Fibroblast of peridontal ligament (primary cell): ENCODE results near the gene SEPTIN12.
"Not testable (repeated sequence)": the region's sequence is repeated elsewhere in the genome, so short reads cannot be mapped to it uniquely, and the experiment has no call there.

Experiments used
- DNase-seq: peaks from one replicate; pipeline ENCODE4 v3.0.0-alpha.2; 2010; ENCODE audit errors: extremely low read depth

The SEPTIN12 gene

DNA sequence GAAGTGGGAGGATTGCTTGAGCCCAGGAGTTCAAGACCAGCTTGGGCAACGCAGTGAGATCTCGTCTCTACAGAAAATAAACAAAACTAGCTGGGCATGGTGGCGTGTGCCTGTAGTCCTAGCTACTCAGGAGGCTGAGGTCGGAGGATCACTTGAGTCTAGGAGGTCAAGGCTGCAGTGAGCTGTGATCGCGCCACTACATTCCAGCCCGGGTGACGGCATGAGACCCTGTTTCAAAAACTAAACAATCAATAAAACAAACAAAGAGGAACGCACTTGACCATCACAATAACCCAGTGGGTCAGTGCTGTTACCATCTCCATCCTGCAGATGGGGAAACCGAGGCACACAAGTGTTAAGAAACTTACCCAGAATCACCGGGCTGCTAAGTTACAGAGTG lies 34.9 kb downstream of the SEPTIN12 start:
- no peak for DNase-seq

DNA sequence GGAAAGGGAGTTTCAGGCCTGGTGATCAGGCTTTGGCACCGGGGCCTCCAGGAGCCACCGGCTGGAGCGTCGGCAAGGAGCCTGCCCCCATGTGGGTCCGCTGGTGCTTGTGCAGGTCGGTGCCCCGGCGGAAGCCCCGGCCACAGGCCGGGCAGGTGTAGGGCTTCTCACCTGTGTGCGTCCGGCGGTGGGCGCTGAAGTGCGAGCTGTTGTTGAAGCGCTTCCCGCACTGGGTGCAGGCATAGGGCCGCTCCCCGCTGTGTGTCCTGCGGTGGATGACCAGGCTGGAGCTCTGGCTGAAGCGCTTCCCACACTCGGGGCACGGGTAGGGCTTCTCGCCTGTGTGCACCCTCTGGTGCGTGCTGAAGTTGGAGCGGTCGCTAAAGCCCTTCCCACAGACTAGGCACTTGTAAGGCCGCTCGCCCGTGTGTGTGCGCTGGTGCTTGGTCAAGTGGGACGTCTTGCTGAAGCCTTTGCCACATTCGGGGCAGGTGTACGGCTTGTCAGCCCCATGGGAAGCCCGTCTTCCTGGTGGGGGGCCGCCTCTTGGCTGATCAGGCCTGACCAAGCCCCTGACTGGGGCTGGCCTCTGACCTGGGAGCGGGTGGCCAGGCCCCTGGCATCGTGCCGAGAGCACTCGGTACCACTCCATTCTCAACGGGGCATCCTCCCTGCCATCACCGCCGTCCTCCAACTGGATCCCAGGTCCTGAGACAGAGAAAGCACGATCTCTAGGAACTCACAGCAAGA lies 35.6 kb downstream of the SEPTIN12 start:
- DNase-seq: no peak

DNA sequence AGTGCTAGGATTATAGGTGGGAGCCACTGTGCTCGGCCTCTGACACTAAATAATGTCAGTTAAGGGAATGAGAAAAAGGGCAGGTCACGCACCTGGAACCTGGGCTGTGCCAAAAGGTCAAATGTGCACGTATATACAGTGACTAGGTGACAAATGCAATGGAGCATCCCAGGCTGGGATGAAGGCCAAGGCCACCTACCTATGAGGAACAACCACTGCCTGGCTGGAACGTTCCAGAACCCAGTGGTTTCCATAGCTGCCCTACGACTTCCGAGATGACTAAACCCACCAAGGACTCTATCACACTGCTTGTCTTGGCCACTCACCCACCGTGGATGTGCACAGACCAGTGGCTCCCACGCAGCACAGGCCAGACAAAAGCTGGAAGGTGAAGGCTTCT lies 37.2 kb downstream of the SEPTIN12 start:
- DNase-seq: no peak

DNA sequence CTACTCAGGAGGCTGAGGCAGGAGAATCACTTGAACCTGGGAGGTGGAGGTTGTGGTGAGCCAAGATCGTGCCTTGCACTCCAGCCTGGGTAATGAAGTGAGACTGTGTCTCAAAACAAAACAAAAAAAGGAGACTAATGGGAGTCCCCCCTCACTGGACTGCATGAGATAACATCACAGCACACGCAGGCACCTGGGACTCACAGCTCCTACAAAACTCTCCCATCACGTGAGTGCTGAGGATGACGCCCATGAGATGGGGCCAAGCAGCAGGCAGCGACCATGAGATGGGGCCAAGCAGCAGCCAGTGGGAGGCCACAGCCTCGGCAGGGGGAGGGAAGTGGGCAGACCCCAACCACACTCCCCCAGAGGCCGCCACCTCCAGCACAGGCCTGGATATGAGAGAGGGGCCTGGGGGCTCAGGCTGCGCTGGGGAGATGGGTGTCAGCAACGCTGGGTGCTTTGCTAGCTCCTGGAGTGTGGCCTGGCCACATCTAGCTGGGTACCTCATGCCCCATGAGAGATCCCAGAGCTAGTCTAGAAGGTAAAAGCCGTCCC lies 38.4 kb downstream of the SEPTIN12 start:
- DNase-seq: no peak

DNA sequence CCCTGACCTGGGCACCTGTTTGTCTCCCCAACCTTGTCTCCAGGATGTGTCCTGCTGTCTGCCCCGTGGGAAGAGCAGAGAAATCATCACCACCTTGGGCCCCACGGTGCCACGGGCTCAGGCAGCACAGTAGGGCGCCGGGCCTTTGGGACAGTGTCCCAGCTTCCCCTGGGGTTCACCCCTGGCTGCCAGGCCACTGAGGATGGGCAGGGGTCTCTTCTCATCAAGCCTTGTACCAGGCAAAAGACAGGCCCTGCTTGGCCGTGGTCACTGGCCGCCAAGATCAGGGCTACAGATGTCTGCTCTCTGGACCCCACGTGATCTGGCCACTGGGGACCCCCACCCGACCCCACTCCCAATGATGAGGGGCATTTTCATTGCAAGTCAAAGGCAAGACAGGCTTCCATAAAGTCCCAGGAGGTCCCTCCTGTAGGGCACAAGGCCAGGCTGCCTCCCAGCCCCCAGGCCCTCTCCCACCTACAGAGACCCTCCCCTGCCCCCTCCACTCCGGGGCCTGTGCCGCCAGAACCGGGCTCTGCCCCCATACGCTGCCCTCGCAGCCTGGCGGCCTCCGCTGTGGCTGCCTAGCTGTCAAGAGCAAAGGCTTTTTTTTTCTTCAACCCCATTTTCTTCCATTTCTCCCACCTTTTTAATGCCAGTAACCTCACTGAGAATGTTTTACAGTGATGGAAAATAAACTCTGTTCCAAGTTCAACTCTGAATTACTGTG lies 39.3 kb downstream of the SEPTIN12 start:
- no peak for DNase-seq

DNA sequence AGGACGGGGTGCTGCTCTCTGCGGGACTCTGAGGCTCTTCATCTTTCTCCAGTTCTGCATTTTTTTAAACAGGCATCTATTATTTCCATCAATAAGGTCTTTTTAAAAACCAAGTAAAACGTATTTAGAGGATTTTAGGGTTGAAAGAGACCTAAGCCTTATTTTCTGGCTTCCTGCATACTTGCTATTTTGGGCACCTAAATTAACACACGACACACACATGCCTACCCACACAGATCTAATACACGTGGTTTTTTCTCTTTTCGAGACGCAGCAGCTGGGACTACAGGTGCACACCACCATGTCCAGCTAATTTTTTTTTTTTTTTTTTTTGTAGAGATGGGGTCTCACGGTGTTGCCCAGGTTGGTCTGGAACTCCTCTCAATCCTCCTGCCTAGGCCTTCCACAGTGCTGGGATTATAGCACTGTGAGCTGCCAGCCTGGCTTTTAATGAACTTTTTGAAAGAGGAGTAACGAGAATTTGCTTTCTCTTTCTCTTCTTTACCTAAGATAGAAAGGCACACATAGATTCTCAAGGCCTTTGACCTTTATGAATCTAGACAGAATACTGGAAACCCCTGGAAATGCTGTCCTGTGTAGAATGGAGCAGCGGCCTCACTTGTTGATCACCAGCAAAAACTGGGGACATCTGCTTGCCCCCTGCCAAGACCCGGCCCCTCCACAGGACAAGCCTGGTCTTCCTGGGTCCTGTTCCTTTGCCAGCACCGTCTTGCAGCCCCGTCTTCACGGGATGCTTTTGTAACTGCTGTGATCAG lies 40.1 kb downstream of the SEPTIN12 start:
- DNase-seq: no peak

DNA sequence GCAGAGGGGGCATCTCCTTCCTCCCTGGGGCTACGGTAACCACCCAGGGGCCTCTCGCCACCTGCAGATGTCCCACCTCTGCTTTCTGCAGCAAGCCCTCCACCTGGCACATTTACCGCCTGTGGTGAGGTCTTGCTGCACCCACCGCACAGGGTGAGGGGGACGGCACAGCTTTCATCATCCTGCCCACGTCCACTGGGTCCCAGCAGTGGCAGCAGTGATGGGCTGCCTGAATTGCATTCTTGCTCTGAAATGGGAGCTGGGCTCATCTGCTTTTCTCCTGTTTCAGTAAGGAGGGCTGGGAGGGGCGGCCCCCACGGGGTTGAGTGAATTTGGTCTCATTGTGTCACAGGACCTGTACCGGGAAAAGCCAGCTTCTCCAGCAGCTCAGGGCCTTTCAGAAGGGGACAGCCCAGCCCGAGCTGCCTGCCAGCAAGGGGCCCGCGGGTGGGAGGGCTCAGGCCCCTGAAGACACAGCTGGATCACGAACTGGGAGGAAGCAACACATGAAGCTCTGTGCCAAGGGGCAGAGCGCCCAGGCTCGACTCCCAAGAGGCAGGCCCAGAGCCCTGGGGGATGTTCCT lies 41.1 kb downstream of the SEPTIN12 start:
- peak; percentile 34 for DNase-seq

DNA sequence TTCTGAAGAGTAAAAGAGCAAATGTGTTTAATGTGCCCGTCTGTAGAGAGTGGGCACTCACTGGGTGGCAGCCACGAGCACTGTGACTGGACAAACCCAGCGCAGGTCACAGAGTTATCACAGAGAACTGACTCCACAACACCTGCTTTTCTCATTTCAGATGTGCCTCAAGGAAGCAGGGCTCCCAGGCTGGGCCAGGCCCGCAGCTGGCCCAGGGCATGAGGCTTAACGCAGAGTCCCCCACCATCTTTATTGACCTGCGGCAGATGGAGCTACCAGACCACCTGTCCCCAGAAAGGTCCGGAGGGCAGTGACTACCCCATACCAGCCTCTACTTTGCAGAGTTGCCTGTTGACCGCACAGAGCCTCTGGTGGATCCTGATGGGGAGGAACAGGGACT lies 41.9 kb downstream of the SEPTIN12 start:
- no peak for DNase-seq

DNA sequence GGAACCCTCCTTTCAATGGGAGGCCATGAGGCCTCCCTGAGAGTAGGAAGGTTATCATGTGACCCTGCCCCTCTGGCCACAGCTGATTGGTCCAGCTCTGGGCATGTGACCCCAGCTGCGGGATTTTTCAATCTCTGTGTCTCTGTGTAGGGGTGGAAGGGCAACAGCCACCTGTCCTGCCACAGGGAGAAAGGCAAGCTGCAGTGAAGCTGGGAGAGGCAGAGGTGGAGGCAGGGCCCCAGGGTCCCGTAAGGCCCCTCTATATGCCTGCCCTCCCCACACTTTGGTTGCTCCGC lies 42.9 kb downstream of the SEPTIN12 start:
- DNase-seq: no peak

DNA sequence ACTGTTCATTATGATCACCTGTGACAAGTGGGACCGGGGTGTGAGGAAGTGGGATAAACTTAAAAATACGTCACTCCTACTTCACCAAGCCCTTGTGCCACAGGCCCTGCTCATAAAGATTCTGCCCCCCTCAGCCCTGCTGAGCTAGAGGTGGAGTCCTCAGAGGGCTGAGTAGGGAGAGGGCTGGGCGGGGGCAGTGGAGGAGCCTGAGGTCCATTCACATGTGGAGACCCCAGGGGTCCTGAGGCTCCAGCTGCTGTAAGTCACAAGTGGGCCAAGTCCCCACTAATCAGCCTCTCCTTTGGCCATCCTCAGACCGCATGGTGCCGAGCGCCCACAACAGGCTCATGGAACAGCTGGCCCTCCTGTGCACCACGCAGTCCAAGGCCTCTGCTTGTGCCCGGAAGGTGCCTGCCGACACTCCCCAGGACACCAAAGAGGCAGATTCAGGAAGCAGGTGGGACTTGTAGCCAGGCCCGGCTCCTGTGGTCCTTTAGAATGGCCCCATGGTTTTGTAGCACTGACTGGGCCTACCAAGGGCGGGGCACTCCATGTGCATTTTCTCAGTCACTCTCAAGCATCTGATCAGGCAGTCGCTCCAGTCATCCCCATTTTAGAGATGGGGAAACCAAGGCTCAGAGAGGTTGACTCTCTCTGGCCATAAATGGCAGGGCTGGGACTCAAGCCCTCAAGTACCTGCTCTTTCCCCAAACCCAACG lies 43.4 kb downstream of the SEPTIN12 start:
- no peak for DNase-seq

DNA sequence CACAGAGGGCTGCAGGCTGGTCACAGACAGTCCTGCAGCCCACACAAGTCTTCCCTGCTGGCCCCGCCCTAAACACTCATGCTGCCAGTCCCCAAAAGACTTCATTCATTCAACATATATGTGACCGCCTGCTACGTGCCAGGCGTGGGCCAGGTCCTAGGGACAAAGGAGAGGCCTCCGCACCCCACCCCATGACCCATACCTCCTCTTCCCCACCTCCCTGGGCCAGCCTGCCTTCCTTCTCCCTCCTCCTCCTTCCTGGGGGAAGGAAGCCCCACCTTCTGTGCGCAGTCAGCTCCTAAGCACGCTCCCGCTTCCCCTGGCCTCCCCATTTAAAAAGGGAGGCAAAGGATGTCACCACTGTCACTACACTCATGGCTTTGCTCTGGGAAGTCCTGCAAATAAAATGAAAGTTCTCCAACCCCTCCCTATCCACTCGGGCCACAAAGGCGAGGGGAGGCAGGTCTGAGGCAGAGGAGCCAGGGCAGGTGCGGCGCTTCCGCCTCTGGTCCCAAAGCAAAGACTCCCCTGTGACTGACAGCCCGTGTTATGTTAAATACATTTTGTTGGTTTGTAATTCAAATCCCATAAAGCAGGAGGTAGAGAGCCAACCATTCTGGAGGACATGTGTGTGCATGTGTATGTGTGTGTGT lies 44.8 kb downstream of the SEPTIN12 start:
- DNase-seq: no peak

DNA sequence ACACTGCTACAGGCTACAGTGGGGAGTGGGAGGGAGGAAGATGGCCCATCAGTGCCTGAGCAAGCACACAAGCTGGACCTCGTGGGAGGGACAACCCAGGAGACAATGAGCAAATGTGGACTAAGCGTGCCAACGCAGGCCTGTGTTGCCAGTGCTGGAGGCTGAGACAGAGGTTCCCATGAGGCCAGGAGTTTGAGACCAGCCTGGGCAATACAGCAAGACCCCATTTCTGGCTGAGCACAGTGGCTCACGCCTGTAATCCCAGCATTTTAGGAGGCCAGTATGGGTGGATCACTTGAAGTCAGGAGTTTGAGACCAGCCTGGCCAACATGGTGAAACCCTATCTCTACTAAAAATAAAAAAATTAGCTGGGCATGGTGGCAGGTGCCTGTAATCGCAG lies 49.8 kb downstream of the SEPTIN12 start:
- not testable (repeated sequence) for DNase-seq

DNA sequence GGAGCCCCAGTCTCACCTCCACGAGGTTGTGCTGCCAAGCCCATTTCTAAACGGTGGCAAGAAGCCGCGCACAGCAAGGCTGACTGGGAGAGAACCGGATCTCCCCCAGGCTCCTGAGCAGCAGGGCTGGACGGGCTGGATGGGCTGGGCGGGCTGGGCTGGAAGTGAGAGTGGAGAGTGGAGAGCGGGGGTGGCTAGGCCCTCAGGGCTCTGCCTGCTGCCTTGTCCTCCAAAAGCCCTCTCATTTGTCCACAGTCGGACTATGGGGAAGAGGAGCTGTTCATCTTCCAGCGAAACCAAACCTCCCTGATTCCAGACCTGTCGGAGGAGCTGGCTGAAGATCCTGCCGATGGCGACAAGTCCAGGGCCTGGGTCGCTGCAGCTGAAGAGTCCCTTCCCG lies 50.6 kb downstream of the SEPTIN12 start:
- no peak for DNase-seq

DNA sequence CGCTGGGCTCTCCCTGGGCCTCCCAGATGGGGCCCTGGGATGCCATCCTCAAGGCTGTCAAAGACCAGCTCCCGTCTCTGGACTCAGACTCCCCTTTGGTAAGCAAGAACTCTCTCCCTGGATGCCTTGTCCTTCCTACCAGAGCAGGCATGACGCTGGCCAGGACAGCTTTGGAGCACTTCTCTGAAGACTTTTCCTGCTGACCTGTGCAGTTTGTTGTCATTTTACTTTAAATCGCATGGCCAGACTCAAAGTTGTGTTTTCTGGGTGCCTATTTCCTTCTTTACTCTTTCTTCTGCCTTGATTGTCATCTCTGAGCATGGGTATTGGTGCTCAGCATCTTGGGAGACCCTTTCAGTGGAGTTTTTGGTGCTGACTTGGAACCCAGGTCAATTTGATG lies 51.6 kb downstream of the SEPTIN12 start:
- DNase-seq: no peak

DNA sequence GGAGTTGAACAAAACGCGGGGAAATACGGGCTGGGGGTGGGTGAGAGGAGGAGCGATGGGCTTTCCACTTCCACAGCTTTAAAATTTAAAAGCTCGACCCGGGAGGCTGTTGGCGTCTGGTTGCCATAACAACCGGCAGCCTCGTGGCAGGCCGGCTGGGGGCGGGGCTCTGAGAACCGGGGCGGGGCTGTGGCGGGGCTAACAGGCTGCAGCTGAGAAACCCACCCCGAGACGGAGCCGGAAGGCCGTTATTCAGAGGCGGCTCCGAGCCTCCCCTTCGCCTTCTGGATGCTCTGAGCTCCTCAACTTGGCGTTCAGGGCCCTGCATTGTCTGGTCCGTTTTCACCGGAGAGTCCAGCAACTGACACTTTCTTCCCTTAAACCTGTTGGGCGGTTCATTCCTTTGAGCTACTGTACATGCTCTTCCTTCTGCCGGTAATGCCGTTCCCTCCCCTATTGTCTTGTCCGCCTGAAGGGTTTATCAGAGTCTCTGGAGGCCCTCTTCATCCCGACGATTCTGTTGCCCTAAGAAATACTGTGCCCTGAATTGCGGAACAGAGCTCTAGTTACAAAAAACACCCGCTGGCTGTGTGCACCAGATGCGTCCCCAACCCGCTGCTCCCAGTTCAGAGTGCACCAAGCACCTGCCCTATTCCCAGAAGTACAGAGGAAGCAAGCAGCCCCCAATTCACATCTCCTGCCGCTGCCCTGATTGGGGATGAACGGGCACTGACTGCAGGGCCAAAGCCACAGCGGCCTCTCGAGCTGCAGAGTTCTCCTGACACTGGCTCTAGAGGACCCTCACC lies 53.2 kb downstream of the SEPTIN12 start:
- peak; percentile 74 for DNase-seq

DNA sequence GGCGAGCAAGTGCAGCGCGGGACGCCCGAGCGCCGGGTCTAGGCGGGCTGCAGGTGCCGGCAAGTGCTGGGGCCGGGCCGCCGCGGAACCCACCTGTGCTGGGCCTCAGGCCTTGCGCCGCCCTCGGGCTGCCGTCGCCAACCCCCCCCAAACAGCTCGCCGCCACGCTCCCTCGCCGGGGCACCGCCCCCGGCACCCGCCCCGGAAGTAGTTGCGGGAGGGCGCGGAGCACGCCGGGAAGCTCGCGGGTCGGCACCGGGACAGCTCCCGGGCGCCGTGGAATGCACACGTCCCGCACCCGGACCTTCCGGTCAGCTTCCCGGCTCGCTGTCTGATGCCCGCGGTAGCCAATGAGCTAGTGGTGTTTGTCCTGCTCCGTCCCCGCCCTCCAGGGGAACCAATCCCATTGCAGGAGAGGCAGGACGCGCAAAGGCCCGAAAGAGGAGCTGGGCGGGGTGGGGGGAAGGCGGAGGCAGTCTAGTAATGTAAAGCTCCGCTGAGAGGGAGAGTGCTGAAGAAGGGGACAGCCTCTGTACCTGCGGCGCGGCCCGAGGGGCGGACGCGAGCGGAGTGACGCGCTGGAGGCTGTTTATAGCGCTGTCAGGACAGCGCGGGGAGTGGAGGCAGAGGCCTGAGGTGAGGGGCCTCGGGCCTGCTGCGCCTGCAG lies 53.9 kb downstream of the SEPTIN12 start, which contains the start of the genes ANKS3 and DNAAF8:
ANKS3 (minus strand) TSS at position 209 of the 667 bp plus-strand sequence. CDS start 4,122 bp downstream, outside the sequence.
DNAAF8 (plus strand) TSS at position 475 of the 667 bp plus-strand sequence. CDS start 1,978 bp downstream, outside the sequence.
- peak; percentile 96 for DNase-seq

DNA sequence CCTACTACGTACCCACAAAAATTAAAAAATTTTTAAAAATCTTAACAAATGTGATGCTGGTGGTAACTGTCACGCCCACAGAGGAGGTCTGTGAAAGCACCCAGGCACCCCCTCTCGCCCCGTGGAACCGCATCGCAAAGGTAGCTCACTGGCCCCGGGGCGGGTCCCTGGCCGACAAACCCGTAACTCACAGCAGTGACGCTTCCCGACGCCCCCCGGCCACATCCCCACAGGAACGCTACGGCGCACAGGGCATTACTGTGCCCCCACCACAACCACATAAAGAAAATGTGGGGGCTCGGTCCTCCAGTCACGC lies 54.4 kb downstream of the SEPTIN12 start:
- no peak for DNase-seq

DNA sequence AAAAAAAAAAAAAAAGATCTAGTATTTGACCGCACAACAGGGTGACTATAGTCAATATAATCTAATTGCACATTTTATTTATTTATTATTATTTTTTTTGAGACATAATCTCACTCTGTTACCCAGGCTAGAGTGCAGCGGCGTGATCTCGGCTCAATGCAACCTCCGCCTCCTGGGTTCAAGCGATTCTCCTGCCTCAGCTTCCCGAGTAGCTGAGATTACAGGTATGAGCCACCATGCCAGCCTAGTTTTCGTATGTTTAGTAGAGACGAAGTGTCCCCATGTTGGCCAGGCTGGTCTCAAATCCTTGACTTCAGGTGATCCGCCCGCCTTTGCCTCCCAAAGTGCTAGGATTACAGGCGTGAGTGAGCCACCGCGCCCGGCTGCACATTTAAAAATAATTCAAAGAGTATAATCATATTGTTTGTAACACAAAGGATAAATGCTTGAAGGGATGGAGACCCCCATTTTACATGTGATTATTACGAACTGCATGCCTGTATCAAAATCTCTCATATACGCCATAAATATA lies 54.9 kb downstream of the SEPTIN12 start:
- no peak for DNase-seq

DNA sequence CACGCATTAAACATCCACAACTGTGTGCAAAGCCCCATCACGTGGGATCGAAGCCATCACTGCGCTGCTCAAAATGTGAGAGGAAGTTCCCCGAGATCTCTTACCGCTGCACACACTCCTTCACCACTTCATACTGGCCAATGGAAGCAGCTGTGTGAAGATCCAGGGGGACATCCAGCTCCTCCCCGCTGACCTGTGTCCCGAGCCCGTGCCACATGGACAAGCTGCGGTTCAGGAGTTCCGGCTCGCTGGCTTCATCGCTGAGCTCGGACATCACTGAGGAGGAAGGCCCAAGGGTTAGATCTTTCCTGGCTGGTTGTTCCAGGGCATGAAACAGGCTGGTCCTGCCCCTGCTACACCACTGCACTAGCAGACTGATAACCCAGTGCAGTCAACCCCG lies 58.3 kb downstream of the SEPTIN12 start:
- no peak for DNase-seq
